Kidney (tissue), 14 donors: ENCODE results near the gene CGB7. TPM values are rescaled to one million over a fixed set of nuclear protein-coding genes. Genes with fewer than 3 reads are reported as not detected.

Experiments used
- DNase-seq, 5 donors: peaks; one replicate each; pipeline ENCODE4 v3.0.0-alpha.2; 2013 to 2020
- FAIRE-seq: peaks from 2 replicates; lab custom pipeline; 2012; peaks lifted over from hg19 to GRCh38; lab: Jason Lieb, UNC
- H3K27ac ChIP-seq, 2 donors: one replicate each; pipeline ENCODE4 v1.7.0; 2013; ENCODE audit warnings: low read depth in 2 of 2, low read length in 2 of 2, inconsistent platforms in 1 of 2
- H3K27me3 ChIP-seq: one replicate; pipeline ENCODE4 v1.7.1; 2013; ENCODE audit warnings: low read length, inconsistent platforms; ENCODE audit not compliant: control insufficient read depth, insufficient read depth
- H3K36me3 ChIP-seq, 3 donors: one replicate each; pipeline versions ENCODE4 v1.7.0 to v1.7.1; 2013; ENCODE audit warnings: low read length in 3 of 3, control low read depth in 1 of 3, inconsistent platforms in 1 of 3; ENCODE audit not compliant: insufficient read depth in 3 of 3, control insufficient read depth in 2 of 3
- H3K4me1 ChIP-seq, 3 donors: one replicate each; pipeline versions ENCODE4 v1.7.0 to v1.7.1; 2013; ENCODE audit warnings: low read length in 3 of 3, inconsistent platforms in 1 of 3, low read depth in 1 of 3; ENCODE audit not compliant: control insufficient read depth in 2 of 3, insufficient read depth in 2 of 3
- H3K4me3 ChIP-seq, 3 donors: one replicate each; pipeline versions ENCODE4 v1.7.0 to v1.8.1; 2013; ENCODE audit warnings: low read length in 3 of 3, control low read depth in 1 of 3, inconsistent platforms in 1 of 3
- H3K9ac ChIP-seq, 3 donors: one replicate each; pipeline versions ENCODE4 v1.7.0 to v1.7.1; 2013; ENCODE audit warnings: low read length in 3 of 3, control low read depth in 1 of 3, inconsistent platforms in 1 of 3
- H3K9me3 ChIP-seq, 3 donors: one replicate each; pipeline versions ENCODE4 v1.7.0 to v1.7.1; 2013; ENCODE audit warnings: low read length in 3 of 3, control low read depth in 1 of 3, inconsistent platforms in 1 of 3; ENCODE audit not compliant: control insufficient read depth in 2 of 3, insufficient read depth in 1 of 3
- intact Hi-C: fragments of 100-400 bp; cut with DNase I; formaldehyde crosslinking; loops from one replicate; pipeline ENCODE4 v1.11.1; 2022
- polyA plus RNA-seq: library from polyadenylated mRNA; stranded (reverse); fragments of 350-450 nt; fragmentation: Illumina TruSeq; extraction: RNeasy Lipid Tissue Mini Kit (QIAGEN cat#74804); gene quantifications from one replicate; pipeline ENCODE4 v1.2.3, GENCODE V29; 2014; ENCODE audit warnings: low read depth, low replicate concordance; ENCODE audit not compliant: insufficient read depth
- total RNA-seq: library from RNA; stranded (reverse); fragmentation: NEBNext Ultra II Directional; extraction: Animal tissue kit (Norgen Biotek cat#: 25700); gene quantifications from one replicate; pipeline ENCODE4 v1.2.1, GENCODE V29; 2021
- TF ChIP-seq, protein P1 (sequence below): IDR thresholded peaks from 3 replicates; pipeline ENCODE4 v1.5.1; 2012; ENCODE audit warnings: mild to moderate bottlenecking, moderate library complexity, borderline replicate concordance; ENCODE audit not compliant: insufficient read depth; ENCODE audit errors: extremely low read depth
- donor health status: control.
- donor health status: control.
- donor health status: control.
- donor health status: control.
- donor health status: control.
- donor health status: DM: yes; HTN: yes; CAD: no.
- donor health status: Normal renal cell carcinoma (clear cell type).

The CGB7 gene
- total and polyA plus RNA-seq, 2 donors from 2014 or later: not detected

DNA sequence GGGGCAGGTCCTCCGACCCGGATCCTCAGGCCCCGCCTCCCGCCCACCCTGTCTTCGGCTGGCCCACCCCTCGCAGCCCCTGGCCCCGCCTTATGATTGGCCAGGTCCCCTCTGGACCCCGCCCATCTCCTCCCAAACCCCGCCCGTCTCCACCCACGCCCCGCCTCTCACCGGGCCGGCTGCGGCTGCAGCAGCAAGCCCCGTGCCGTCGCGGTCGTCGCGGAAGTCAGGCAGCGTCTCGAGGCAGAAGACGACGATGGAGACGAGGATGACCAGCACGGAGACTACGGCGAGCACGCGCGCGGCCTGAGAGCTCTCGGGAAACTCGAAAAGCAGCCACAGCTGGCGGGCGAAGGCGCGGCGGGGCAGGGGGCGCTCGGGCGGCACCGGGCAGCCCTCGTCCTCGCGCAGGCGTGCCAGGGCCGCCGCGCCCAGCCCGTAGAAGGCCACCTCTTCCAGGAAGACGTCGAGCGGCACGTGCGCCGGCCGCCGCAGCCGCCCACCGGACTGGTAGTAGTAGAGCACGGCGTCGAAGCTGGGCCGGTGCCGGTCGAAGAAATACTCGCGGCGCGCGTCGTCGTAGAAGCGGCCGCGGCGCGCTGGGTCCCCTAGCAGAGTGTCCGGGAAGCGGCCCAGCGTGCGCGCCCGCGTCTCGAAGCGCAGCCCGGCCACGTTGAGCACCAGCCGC, 14.5 kb upstream of the CGB7 start:
- TF ChIP-seq, protein P1, sequence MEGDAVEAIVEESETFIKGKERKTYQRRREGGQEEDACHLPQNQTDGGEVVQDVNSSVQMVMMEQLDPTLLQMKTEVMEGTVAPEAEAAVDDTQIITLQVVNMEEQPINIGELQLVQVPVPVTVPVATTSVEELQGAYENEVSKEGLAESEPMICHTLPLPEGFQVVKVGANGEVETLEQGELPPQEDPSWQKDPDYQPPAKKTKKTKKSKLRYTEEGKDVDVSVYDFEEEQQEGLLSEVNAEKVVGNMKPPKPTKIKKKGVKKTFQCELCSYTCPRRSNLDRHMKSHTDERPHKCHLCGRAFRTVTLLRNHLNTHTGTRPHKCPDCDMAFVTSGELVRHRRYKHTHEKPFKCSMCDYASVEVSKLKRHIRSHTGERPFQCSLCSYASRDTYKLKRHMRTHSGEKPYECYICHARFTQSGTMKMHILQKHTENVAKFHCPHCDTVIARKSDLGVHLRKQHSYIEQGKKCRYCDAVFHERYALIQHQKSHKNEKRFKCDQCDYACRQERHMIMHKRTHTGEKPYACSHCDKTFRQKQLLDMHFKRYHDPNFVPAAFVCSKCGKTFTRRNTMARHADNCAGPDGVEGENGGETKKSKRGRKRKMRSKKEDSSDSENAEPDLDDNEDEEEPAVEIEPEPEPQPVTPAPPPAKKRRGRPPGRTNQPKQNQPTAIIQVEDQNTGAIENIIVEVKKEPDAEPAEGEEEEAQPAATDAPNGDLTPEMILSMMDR: no peak
- intact Hi-C loops: no loop called here
- FAIRE-seq (no peak), DNase-seq (peak in 4 of 5 donors; percentile 53 to 84 (median 68))
- Histone ChIP-seq H3K4me3 (no peak overlapping the region), H3K36me3 (no peaks in the 10 kb centered on the region), H3K27me3 (peaks cover 10% of the 10 kb centered on the region), H3K27ac (no peak overlapping the region), H3K9me3 (no peaks in the 10 kb centered on the region), H3K9ac (no peak overlapping the region), H3K4me1 (no peaks in the 10 kb centered on the region)

DNA sequence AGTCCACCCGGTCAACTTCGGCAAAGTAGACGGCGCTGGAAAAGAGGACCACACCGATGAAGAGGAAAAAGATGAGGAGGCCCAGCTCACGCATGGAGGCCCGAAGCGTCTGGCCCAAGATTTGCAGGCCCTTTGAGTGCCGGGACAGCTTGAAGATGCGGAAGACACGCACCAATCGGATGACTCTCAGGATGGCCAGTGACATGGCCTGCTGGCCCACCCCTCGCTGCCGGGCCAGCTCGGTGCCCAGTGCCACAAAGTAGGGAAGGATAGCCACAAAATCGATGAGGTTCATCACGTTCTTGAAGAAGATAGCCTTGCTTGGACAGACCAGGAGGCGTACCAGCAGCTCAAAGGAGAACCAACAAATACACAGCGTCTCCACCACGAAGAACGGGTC, 12.9 kb upstream of the CGB7 start:
- Histone ChIP-seq H3K9me3 (no peaks in the 10 kb centered on the region), H3K9ac (no peak overlapping the region), H3K27me3 (peaks cover 11% of the 10 kb centered on the region), H3K4me3 (no peak overlapping the region), H3K27ac (no peak overlapping the region), H3K4me1 (no peaks in the 10 kb centered on the region), H3K36me3 (no peaks in the 10 kb centered on the region)
- intact Hi-C loops: no loop called here
- DNase-seq (no peak), FAIRE-seq (no peak)
- TF ChIP-seq, protein P1: no peak

DNA sequence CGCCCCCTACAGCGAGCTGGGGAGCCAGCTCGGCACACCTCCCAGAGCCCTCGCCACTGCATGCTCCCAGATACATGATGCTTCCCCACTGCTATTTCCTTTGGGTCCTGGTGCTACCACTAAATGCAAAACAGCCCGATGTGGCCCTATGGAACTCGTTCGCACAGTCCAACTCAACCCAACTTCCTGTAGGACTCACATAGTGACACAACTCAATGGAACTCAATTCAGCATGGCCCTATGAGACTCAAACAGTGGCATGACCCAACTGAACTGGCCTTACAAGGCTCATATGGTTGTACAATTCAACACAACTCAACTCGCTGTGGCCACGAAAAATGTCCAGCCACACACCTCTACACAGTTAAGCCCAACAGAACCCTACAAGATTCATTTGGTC, 11.5 kb upstream of the CGB7 start:
- TF ChIP-seq, protein P1: no peak
- Histone ChIP-seq H3K9me3 (no peaks in the 10 kb centered on the region), H3K27ac (no peak overlapping the region), H3K27me3 (peaks cover 10% of the 10 kb centered on the region), H3K4me3 (peak overlapping the region in 1 of 3 donors; percentile 2), H3K9ac (no peak overlapping the region), H3K4me1 (no peaks in the 10 kb centered on the region), H3K36me3 (no peaks in the 10 kb centered on the region)
- DNase-seq (no peak), FAIRE-seq (no peak)
- intact Hi-C loops: no loop called here
